ENCODE results near the gene C1orf115. TPM values are rescaled to one million over a fixed set of nuclear protein-coding genes. Genes with fewer than 3 reads are reported as not detected.

Gene C1orf115
- polyA plus RNA-seq, 1 donor (not counting 4 experiments of a cell fraction or from before 2014, with no cell fraction given) = 0.72 TPM

DNA sequence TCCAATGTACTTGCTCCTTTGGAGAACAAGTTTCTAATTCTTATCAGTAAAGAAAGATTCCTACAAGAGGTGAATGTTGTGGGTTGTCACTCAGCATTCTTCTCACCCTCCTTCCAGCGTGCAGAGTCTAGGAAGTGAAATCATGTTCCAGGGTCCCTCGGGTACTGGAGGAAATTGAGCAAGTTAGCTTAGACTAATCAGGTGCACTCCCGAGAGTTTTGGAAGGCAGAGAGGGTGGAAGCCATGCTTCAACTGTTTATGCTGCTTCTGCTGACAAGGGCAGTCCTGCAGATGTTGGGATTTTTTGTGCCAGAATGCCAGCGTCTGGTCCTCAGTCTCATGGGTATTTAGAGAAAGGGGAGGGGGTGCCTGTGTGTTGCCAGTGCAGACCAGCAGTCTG is 5.3 kb upstream of the C1orf115 start:
- Histone ChIP-seq H3K27ac (ENCODE audit: control insufficient read depth, insufficient read depth, low read length) (no peak overlapping the region), H2AFZ (ENCODE audit: control insufficient read depth, low read length) (no peak overlapping the region), H3K9ac (ENCODE audit: control insufficient read depth, extremely low read depth, insufficient read depth, low read length) (no peak overlapping the region), H4K20me1 (ENCODE audit: control insufficient read depth, extremely low read depth, insufficient read depth, low read length) (no peaks in the 10 kb centered on the region), H3K36me3 (ENCODE audit: control insufficient read depth in 2 of 2, extremely low read depth in 1 of 2, insufficient read depth in 2 of 2, low read length in 2 of 2) (no peaks in the 10 kb centered on the region), H3K4me2 (ENCODE audit: control insufficient read depth, extremely low read depth, insufficient read depth, low read depth, low read length) (no peak overlapping the region), H3K4me1 (ENCODE audit: control insufficient read depth, extremely low read depth, insufficient read depth, low read length) (peaks cover 4% of the 10 kb centered on the region), H3K4me3 (ENCODE audit: control insufficient read depth in 2 of 3, extremely low read depth in 1 of 3, insufficient read depth in 2 of 3, low read depth in 1 of 3, low read length in 3 of 3) (no peak overlapping the region), H3K9me1 (ENCODE audit: control insufficient read depth, extremely low read depth, insufficient read depth, low read length) (no peaks in the 10 kb centered on the region), H3K9me3 (ENCODE audit: control insufficient read depth, low read depth, low read length) (no peaks in the 10 kb centered on the region), H3K79me2 (ENCODE audit: control insufficient read depth, insufficient read depth, low read length) (no peaks in the 10 kb centered on the region), H3K27me3 (ENCODE audit: control insufficient read depth, extremely low read depth, insufficient read depth, low read length) (no peaks in the 10 kb centered on the region)
- no peak for DNase-seq (ENCODE audit: low read depth, low spot score)
- dilution Hi-C loops (cut with MboI; ENCODE audit: extremely low pct_ligation_motif_present, low sequenced_read_pairs) = no loop called here
- TF ChIP-seq EZH2 (IDR thresholded peaks at IDR 0.05; ENCODE audit: low read length) = no peak
- TF ChIP-seq, protein P1, sequence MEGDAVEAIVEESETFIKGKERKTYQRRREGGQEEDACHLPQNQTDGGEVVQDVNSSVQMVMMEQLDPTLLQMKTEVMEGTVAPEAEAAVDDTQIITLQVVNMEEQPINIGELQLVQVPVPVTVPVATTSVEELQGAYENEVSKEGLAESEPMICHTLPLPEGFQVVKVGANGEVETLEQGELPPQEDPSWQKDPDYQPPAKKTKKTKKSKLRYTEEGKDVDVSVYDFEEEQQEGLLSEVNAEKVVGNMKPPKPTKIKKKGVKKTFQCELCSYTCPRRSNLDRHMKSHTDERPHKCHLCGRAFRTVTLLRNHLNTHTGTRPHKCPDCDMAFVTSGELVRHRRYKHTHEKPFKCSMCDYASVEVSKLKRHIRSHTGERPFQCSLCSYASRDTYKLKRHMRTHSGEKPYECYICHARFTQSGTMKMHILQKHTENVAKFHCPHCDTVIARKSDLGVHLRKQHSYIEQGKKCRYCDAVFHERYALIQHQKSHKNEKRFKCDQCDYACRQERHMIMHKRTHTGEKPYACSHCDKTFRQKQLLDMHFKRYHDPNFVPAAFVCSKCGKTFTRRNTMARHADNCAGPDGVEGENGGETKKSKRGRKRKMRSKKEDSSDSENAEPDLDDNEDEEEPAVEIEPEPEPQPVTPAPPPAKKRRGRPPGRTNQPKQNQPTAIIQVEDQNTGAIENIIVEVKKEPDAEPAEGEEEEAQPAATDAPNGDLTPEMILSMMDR (optimal IDR thresholded peaks at IDR 0.05 in 1 of 3, IDR thresholded peaks at IDR 0.05 in 1 of 3, conservative IDR thresholded peaks at IDR 0.05 in 1 of 3; ENCODE audit: extremely low read depth in 1 of 3, insufficient read depth in 2 of 3, low read length in 3 of 3) = no peak
- no peak for FAIRE-seq

DNA sequence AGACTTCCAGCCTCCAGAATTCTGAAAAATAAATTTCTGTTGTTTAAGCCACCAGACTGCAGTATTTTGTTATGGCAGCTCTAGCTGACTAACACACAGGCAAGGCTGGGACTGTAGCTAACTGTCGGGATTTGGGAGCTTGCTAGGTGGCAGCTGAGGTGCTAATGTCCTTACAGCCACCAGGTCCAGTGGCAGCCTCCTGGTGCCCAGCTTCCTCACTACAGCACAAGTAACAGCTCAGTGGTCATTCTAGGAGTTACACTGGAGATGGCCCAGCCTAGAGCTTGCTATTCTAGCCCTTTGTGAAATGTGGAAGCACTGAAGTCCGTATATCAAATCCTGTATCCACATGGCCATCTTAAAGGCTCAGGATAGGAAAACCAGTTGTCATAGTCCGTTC is 4.3 kb upstream of the C1orf115 start:
- Histone ChIP-seq H3K27ac (ENCODE audit: control insufficient read depth, insufficient read depth, low read length) (no peak overlapping the region), H3K9me3 (ENCODE audit: control insufficient read depth, low read depth, low read length) (no peaks in the 10 kb centered on the region), H3K36me3 (ENCODE audit: control insufficient read depth in 2 of 2, extremely low read depth in 1 of 2, insufficient read depth in 2 of 2, low read length in 2 of 2) (no peaks in the 10 kb centered on the region), H3K79me2 (ENCODE audit: control insufficient read depth, insufficient read depth, low read length) (no peaks in the 10 kb centered on the region), H3K9me1 (ENCODE audit: control insufficient read depth, extremely low read depth, insufficient read depth, low read length) (no peaks in the 10 kb centered on the region), H4K20me1 (ENCODE audit: control insufficient read depth, extremely low read depth, insufficient read depth, low read length) (no peaks in the 10 kb centered on the region), H2AFZ (ENCODE audit: control insufficient read depth, low read length) (no peak overlapping the region), H3K9ac (ENCODE audit: control insufficient read depth, extremely low read depth, insufficient read depth, low read length) (no peak overlapping the region), H3K4me2 (ENCODE audit: control insufficient read depth, extremely low read depth, insufficient read depth, low read depth, low read length) (no peak overlapping the region), H3K4me3 (ENCODE audit: control insufficient read depth in 2 of 3, extremely low read depth in 1 of 3, insufficient read depth in 2 of 3, low read depth in 1 of 3, low read length in 3 of 3) (no peak overlapping the region), H3K4me1 (ENCODE audit: control insufficient read depth, extremely low read depth, insufficient read depth, low read length) (peaks cover 6% of the 10 kb centered on the region), H3K27me3 (ENCODE audit: control insufficient read depth, extremely low read depth, insufficient read depth, low read length) (peaks cover 5% of the 10 kb centered on the region)
- no peak for FAIRE-seq
- no peak for DNase-seq (ENCODE audit: low read depth, low spot score)
- TF ChIP-seq EZH2 (IDR thresholded peaks at IDR 0.05; ENCODE audit: low read length) = no peak
- dilution Hi-C loops (cut with MboI; ENCODE audit: extremely low pct_ligation_motif_present, low sequenced_read_pairs) = no loop called here

DNA sequence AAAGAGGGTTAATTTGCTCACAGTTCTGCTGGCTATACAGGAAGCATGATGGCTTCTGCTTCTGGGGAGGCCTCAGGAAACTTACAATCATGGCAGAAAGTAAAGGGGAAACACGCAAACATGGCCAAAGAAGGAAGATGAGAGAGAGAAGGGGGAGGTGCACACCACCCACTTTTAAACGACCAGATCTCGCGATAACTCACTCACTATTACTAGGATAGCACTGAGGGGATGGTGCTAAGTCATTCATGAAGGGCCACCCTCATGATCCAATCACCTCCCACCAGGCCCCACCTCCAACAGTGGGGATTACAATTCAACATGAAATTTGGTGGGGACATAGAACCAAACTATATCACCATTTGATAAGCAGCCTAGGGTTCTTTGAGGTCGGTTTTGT is 2.4 kb upstream of the C1orf115 start:
- Histone ChIP-seq H2AFZ (ENCODE audit: control insufficient read depth, low read length) (no peak overlapping the region), H3K4me3 (ENCODE audit: control insufficient read depth in 2 of 3, extremely low read depth in 1 of 3, insufficient read depth in 2 of 3, low read depth in 1 of 3, low read length in 3 of 3) (no peak overlapping the region), H3K4me2 (ENCODE audit: control insufficient read depth, extremely low read depth, insufficient read depth, low read depth, low read length) (no peak overlapping the region), H3K27ac (ENCODE audit: control insufficient read depth, insufficient read depth, low read length) (no peak overlapping the region), H4K20me1 (ENCODE audit: control insufficient read depth, extremely low read depth, insufficient read depth, low read length) (no peaks in the 10 kb centered on the region), H3K9ac (ENCODE audit: control insufficient read depth, extremely low read depth, insufficient read depth, low read length) (no peak overlapping the region), H3K4me1 (ENCODE audit: control insufficient read depth, extremely low read depth, insufficient read depth, low read length) (peaks cover 6% of the 10 kb centered on the region), H3K79me2 (ENCODE audit: control insufficient read depth, insufficient read depth, low read length) (no peaks in the 10 kb centered on the region), H3K27me3 (ENCODE audit: control insufficient read depth, extremely low read depth, insufficient read depth, low read length) (peaks cover 16% of the 10 kb centered on the region), H3K9me3 (ENCODE audit: control insufficient read depth, low read depth, low read length) (no peaks in the 10 kb centered on the region), H3K9me1 (ENCODE audit: control insufficient read depth, extremely low read depth, insufficient read depth, low read length) (no peaks in the 10 kb centered on the region), H3K36me3 (ENCODE audit: control insufficient read depth in 2 of 2, extremely low read depth in 1 of 2, insufficient read depth in 2 of 2, low read length in 2 of 2) (no peaks in the 10 kb centered on the region)
- dilution Hi-C loops (cut with MboI; ENCODE audit: extremely low pct_ligation_motif_present, low sequenced_read_pairs) = no loop called here
- FAIRE-seq (no peak), DNase-seq (ENCODE audit: low read depth, low spot score) (no peak)
- TF ChIP-seq, protein P1 (optimal IDR thresholded peaks at IDR 0.05 in 1 of 3, IDR thresholded peaks at IDR 0.05 in 1 of 3, conservative IDR thresholded peaks at IDR 0.05 in 1 of 3; ENCODE audit: extremely low read depth in 1 of 3, insufficient read depth in 2 of 3, low read length in 3 of 3) = no peak
- TF ChIP-seq EZH2 (IDR thresholded peaks at IDR 0.05; ENCODE audit: low read length) = no peak

Data from keratinocyte (primary cell).